NK-92 treated with Interleukin-12 subunit alpha and Interleukin-12 subunit beta, amount 100 ng/mL, for 24 hours (cell line): ENCODE results near the gene FKBP5.

ENCODE experiments used
- DNase-seq: peaks from one replicate; lab custom pipeline; 2025; lab: John Stamatoyannopoulos, UW

Gene FKBP5

GRCh38 chr6:35662999-35663398 lies 25.7 kb downstream of the FKBP5 start:
- no peak for DNase-seq

GRCh38 chr6:35654883-35655282 lies 33.8 kb downstream of the FKBP5 start:
- DNase-seq: no peak

- DNase-seq: no peak
Observed at GRCh38 chr6:35651244-35651643, 37.5 kb downstream of the FKBP5 start.

GRCh38 chr6:35650015-35650414 lies 38.7 kb downstream of the FKBP5 start:
- no peak for DNase-seq

GRCh38 chr6:35648203-35648602 lies 40.5 kb downstream of the FKBP5 start:
- DNase-seq: no peak

GRCh38 chr6:35647400-35647799 lies 41.3 kb downstream of the FKBP5 start:
- DNase-seq: no peak

- no peak for DNase-seq
Observed at GRCh38 chr6:35643162-35643535, 45.6 kb downstream of the FKBP5 start.

- no peak for DNase-seq
Observed at GRCh38 chr6:35642471-35643161, 46.1 kb downstream of the FKBP5 start.

GRCh38 chr6:35640017-35640664 lies 48.6 kb downstream of the FKBP5 start:
- DNase-seq: no peak

GRCh38 chr6:35638679-35639078 lies 50.0 kb downstream of the FKBP5 start:
- no peak for DNase-seq

GRCh38 chr6:35637911-35638310 lies 50.8 kb downstream of the FKBP5 start:
- DNase-seq: no peak

GRCh38 chr6:35635601-35636597 lies 52.8 kb downstream of the FKBP5 start:
- DNase-seq: no peak

- no peak for DNase-seq
Observed at GRCh38 chr6:35634316-35634715, 54.4 kb downstream of the FKBP5 start.

GRCh38 chr6:35633579-35634089 lies 55.1 kb downstream of the FKBP5 start:
- DNase-seq: no peak

GRCh38 chr6:35629876-35630378 lies 58.8 kb downstream of the FKBP5 start:
- no peak for DNase-seq

- no peak for DNase-seq
Observed at GRCh38 chr6:35626401-35626800, 62.3 kb downstream of the FKBP5 start.

- DNase-seq: no peak
Observed at GRCh38 chr6:35624341-35625070, 64.2 kb downstream of the FKBP5 start.

- DNase-seq: no peak
Observed at GRCh38 chr6:35622283-35622682, 66.4 kb downstream of the FKBP5 start.

GRCh38 chr6:35620706-35621105 lies 68.0 kb downstream of the FKBP5 start:
- no peak for DNase-seq

GRCh38 chr6:35613762-35614161 lies 75.0 kb downstream of the FKBP5 start:
- no peak for DNase-seq

- DNase-seq: no peak
Observed at GRCh38 chr6:35611240-35611639, 77.5 kb downstream of the FKBP5 start.

GRCh38 chr6:35610830-35611229 lies 77.9 kb downstream of the FKBP5 start:
- DNase-seq: no peak
